AG10803 (cell line): Measurements from ENCODE around the gene FOXN1.

Experiments used
- DNase-seq: peaks from one replicate; pipeline ENCODE4 v3.0.0; 2010; ENCODE audit warnings: low read depth
- H3K4me3 ChIP-seq: 2 replicates; pipeline ENCODE4 v1.5.1; 2011; ENCODE audit warnings: mild to moderate bottlenecking, low read length, control low read depth
- CTCF ChIP-seq: conservative IDR thresholded peaks from 2 replicates; pipeline ENCODE4 v1.5.1; 2011; ENCODE audit warnings: mild to moderate bottlenecking, low read length, control low read depth, inconsistent platforms

Gene FOXN1

GRCh38 chr17:28495635-28496034 lies 10.5 kb upstream of the FOXN1 start:
- no peak overlapping the region for H3K4me3 ChIP-seq

GRCh38 chr17:28497931-28498330 lies 8.2 kb upstream of the FOXN1 start:
- TF ChIP-seq CTCF = no peak
- H3K4me3 ChIP-seq = no peak overlapping the region
- DNase-seq = no peak

More at GRCh38 chr17:28495635-28496034, 10.5 kb upstream of the FOXN1 start:
- TF ChIP-seq CTCF = no peak
- no peak for DNase-seq

GRCh38 chr17:28498652-28499363 lies 7.3 kb upstream of the FOXN1 start:
- DNase-seq = no peak
- no peak for TF ChIP-seq CTCF
- H3K4me3 ChIP-seq = no peak overlapping the region

GRCh38 chr17:28499364-28499664 lies 6.8 kb upstream of the FOXN1 start:
- H3K4me3 ChIP-seq = no peak overlapping the region
- TF ChIP-seq CTCF = no peak

GRCh38 chr17:28499684-28500357 lies 6.3 kb upstream of the FOXN1 start:
- no peak overlapping the region for H3K4me3 ChIP-seq
- no peak for DNase-seq
- TF ChIP-seq CTCF = no peak

More at GRCh38 chr17:28499364-28499664, 6.8 kb upstream of the FOXN1 start:
- DNase-seq = no peak

- no peak for TF ChIP-seq CTCF
- DNase-seq = no peak
- H3K4me3 ChIP-seq = no peak overlapping the region
Observed at GRCh38 chr17:28500712-28501379, 5.3 kb upstream of the FOXN1 start.
